ENCODE results near the gene HCN3. TPM values are rescaled to one million over a fixed set of nuclear protein-coding genes. Genes with fewer than 3 reads are reported as not detected.

HCN3 gene
- total and polyA plus RNA-seq, 2 of the 13 experiments (the other 11 are each of a cell fraction or from before 2014, with no cell fraction given): 2.4 to 10.2 TPM

GRCh38 chr1:155277070-155277901 lies at the start of gene HCN3 (continued):
- no peak for TF ChIP-seq PAWR (CRISPR knock-in tag; IDR thresholded peaks at IDR 0.05; ENCODE audit: borderline replicate concordance)
- TF ChIP-seq ZFP36L2 (CRISPR knock-in tag; IDR thresholded peaks at IDR 0.05): no peak
- no peak for TF ChIP-seq ATF3 (CRISPR knock-in tag; IDR thresholded peaks at IDR 0.05)
- no peak for TF ChIP-seq KLF11 (CRISPR knock-in tag; IDR thresholded peaks at IDR 0.05)
- TF ChIP-seq HNRNPL (IDR thresholded peaks at IDR 0.05; ENCODE audit: low read depth, low read length): no peak
- peak; percentile 88 for TF ChIP-seq E2F1 (CRISPR knock-in tag; IDR thresholded peaks at IDR 0.05)
- TF ChIP-seq HNF4A (CRISPR knock-in tag; IDR thresholded peaks at IDR 0.05): 0 out of 2 replicates have a peak, but pooled peaks have one; percentile 2
- peak; percentile 80 for TF ChIP-seq ZNF709 (CRISPR knock-in tag; IDR thresholded peaks at IDR 0.05)
- peak; percentile 61 for TF ChIP-seq PHF20 (CRISPR knock-in tag; IDR thresholded peaks at IDR 0.05)
- no peak for TF ChIP-seq ELK4 (CRISPR knock-in tag; IDR thresholded peaks at IDR 0.05; ENCODE audit: borderline replicate concordance)
- no peak for TF ChIP-seq TBL1XR1 (IDR thresholded peaks at IDR 0.05; ENCODE audit: borderline replicate concordance, low read length, partially characterized antibody)
- no peak for TF ChIP-seq NFIB (CRISPR knock-in tag; IDR thresholded peaks at IDR 0.05; ENCODE audit: borderline replicate concordance)
- no peak for TF ChIP-seq ZNF512B (CRISPR knock-in tag; IDR thresholded peaks at IDR 0.05; ENCODE audit: borderline replicate concordance)
- no peak for TF ChIP-seq ZNF432 (CRISPR knock-in tag; IDR thresholded peaks at IDR 0.05; ENCODE audit: borderline replicate concordance)
- TF ChIP-seq NFIC (IDR thresholded peaks at IDR 0.05; ENCODE audit: low read length): no peak
- TF ChIP-seq CCAR2 (optimal IDR thresholded peaks at IDR 0.05; ENCODE audit: low read depth, low read length): no peak
- no peak for TF ChIP-seq ZNF460 (CRISPR knock-in tag; IDR thresholded peaks at IDR 0.05; ENCODE audit: borderline replicate concordance)
- TF ChIP-seq ZNF280B (CRISPR knock-in tag; IDR thresholded peaks at IDR 0.05; ENCODE audit: borderline replicate concordance): peak; percentile 58; the same call in 1 of the 2 replicates
- 0 out of 2 replicates have a peak, but pooled peaks have one; percentile 21 for TF ChIP-seq ZNF761 (CRISPR knock-in tag; conservative IDR thresholded peaks at IDR 0.05)
- TF ChIP-seq STAG1 (CRISPR knock-in tag; IDR thresholded peaks at IDR 0.05): peak; percentile 68
- peak; percentile 55; the same call in 1 of the 2 replicates for TF ChIP-seq ZNF749 (CRISPR knock-in tag; IDR thresholded peaks at IDR 0.05; ENCODE audit: borderline replicate concordance)
- no peak for TF ChIP-seq ZNF17 (CRISPR knock-in tag; IDR thresholded peaks at IDR 0.05)
- no peak for TF ChIP-seq ZSCAN30 (CRISPR knock-in tag; IDR thresholded peaks at IDR 0.05)
